Activated CD4-positive, alpha-beta memory T cell treated with anti-CD3 and anti-CD28 coated beads for 36 hours (primary cell): ENCODE results near the gene DGKE. TPM values are rescaled to one million over a fixed set of nuclear protein-coding genes. Genes with fewer than 3 reads are reported as not detected.

Experiments used
- CTCF ChIA-PET: fragments of 350-600 bp; sonication (Branson Sonifier 250); formaldehyde crosslinking; loops from one replicate; lab custom pipeline; 2021; ENCODE audit warnings: antibody characterized with exemption, inconsistent platforms; lab: Charles Lee
- POLR2A ChIA-PET: fragments of 350-600 bp; sonication (Branson Sonifier 250); formaldehyde crosslinking; loops from one replicate; lab custom pipeline; 2021; ENCODE audit warnings: antibody characterized with exemption; lab: Charles Lee
- DNase-seq: peaks from one replicate; pipeline ENCODE4 v3.0.0-alpha.2; 2020
- H3K27ac Mint-ChIP-seq: one replicate; pipeline ENCODE4 v1.8.0; 2021; ENCODE audit warnings: mixed read lengths
- H3K27me3 Mint-ChIP-seq: one replicate; pipeline ENCODE4 v1.8.0; 2021; ENCODE audit warnings: mixed read lengths
- H3K36me3 Mint-ChIP-seq: one replicate; pipeline ENCODE4 v1.8.0; 2021; ENCODE audit warnings: mixed read lengths
- H3K4me1 Mint-ChIP-seq: one replicate; pipeline ENCODE4 v1.8.0; 2021; ENCODE audit warnings: low read depth, mixed read lengths
- H3K4me3 Mint-ChIP-seq: one replicate; pipeline ENCODE4 v1.8.0; 2021; ENCODE audit warnings: mild to moderate bottlenecking, mixed read lengths
- H3K9me3 Mint-ChIP-seq: one replicate; pipeline ENCODE4 v1.8.0; 2021; ENCODE audit warnings: mixed read lengths
- intact Hi-C: fragments of 100-400 bp; cut with micrococcal nuclease; formaldehyde crosslinking; loops from one replicate; pipeline ENCODE4 v1.15.1; 2023
- total RNA-seq, 2 experiments: library from RNA; stranded (reverse); gene quantifications; one replicate each; pipeline ENCODE4 v1.2.3, GENCODE V29; 2021

DGKE gene
- total RNA-seq, 2 experiments from 2014 or later: 23.3 to 25.6 TPM

- CTCF ChIA-PET: interaction anchor here (0.9 kb wide), 1 partner anchor 31 kb away, joined by 3 read pairs; no protein-coding TSS in a partner anchor
- POLR2A ChIA-PET: no interaction called here
- no peak for DNase-seq
- Mint-ChIP-seq H3K36me3 (peaks cover 40% of the 10 kb centered on the region), H3K4me3 (no peak overlapping the region), H3K27me3 (no peaks in the 10 kb centered on the region), H3K9me3 (no peaks in the 10 kb centered on the region), H3K4me1 (no peaks in the 10 kb centered on the region), H3K27ac (no peak overlapping the region)
- intact Hi-C loops: no loop called here
Observed at GRCh38 chr17:56850591-56850990, 16.6 kb downstream of the DGKE start.

GRCh38 chr17:56851008-56851407 is 17.1 kb downstream of the DGKE start:
- intact Hi-C loops: no loop called here
- no peak for DNase-seq
- no peaks in the 10 kb centered on the region for H3K4me1 Mint-ChIP-seq
- no peaks in the 10 kb centered on the region for H3K27me3 Mint-ChIP-seq
- ChIA-PET CTCF (interaction anchor here (0.9 kb wide), 1 partner anchor 31 kb away, joined by 3 read pairs; no protein-coding TSS in a partner anchor), POLR2A (no interaction called here)
- no peak overlapping the region for H3K27ac Mint-ChIP-seq
- H3K4me3 Mint-ChIP-seq: no peak overlapping the region
- peaks cover 41% of the 10 kb centered on the region for H3K36me3 Mint-ChIP-seq
- H3K9me3 Mint-ChIP-seq: no peaks in the 10 kb centered on the region

GRCh38 chr17:56861899-56862298 is 27.9 kb downstream of the DGKE start:
- intact Hi-C loops: no loop called here
- ChIA-PET POLR2A (interaction anchor here (0.5 kb wide), 1 partner anchor 93 kb away, joined by 3 read pairs; no protein-coding TSS in a partner anchor), CTCF (no interaction called here)
- Mint-ChIP-seq H3K36me3 (peaks cover 28% of the 10 kb centered on the region), H3K9me3 (no peaks in the 10 kb centered on the region), H3K4me1 (no peaks in the 10 kb centered on the region), H3K4me3 (no peak overlapping the region), H3K27ac (no peak overlapping the region), H3K27me3 (no peaks in the 10 kb centered on the region)
- no peak for DNase-seq

GRCh38 chr17:56863974-56864373 is 30.0 kb downstream of the DGKE start:
- intact Hi-C loops: no loop called here
- Mint-ChIP-seq H3K9me3 (no peaks in the 10 kb centered on the region), H3K36me3 (peaks cover 22% of the 10 kb centered on the region), H3K27ac (no peak overlapping the region), H3K27me3 (no peaks in the 10 kb centered on the region), H3K4me3 (no peak overlapping the region), H3K4me1 (no peaks in the 10 kb centered on the region)
- DNase-seq: no peak
- POLR2A ChIA-PET: no interaction called here
- CTCF ChIA-PET: interaction anchor here (3.3 kb wide), 1 partner anchor 45 kb away, joined by 8 read pairs; no protein-coding TSS in a partner anchor

GRCh38 chr17:56866076-56866475 is 32.1 kb downstream of the DGKE start:
- no peaks in the 10 kb centered on the region for H3K9me3 Mint-ChIP-seq
- CTCF ChIA-PET: interaction anchor here (1.3 to 3.3 kb wide), 2 partner anchors 47 to 73 kb away, joined by 3 to 8 read pairs; no protein-coding TSS in a partner anchor
- POLR2A ChIA-PET: no interaction called here
- no peak overlapping the region for H3K27ac Mint-ChIP-seq
- H3K36me3 Mint-ChIP-seq: peaks cover 22% of the 10 kb centered on the region
- no peak for DNase-seq
- H3K4me3 Mint-ChIP-seq: no peak overlapping the region
- intact Hi-C loops: no loop called here
- H3K27me3 Mint-ChIP-seq: no peaks in the 10 kb centered on the region
- H3K4me1 Mint-ChIP-seq: peaks cover 9% of the 10 kb centered on the region

GRCh38 chr17:56866496-56866895 is 32.5 kb downstream of the DGKE start:
- no peak for DNase-seq
- POLR2A ChIA-PET: no interaction called here
- Mint-ChIP-seq H3K27ac (no peak overlapping the region), H3K4me1 (peaks cover 9% of the 10 kb centered on the region), H3K4me3 (no peak overlapping the region), H3K9me3 (no peaks in the 10 kb centered on the region), H3K36me3 (peaks cover 22% of the 10 kb centered on the region), H3K27me3 (no peaks in the 10 kb centered on the region)
- intact Hi-C loops: no loop called here
- CTCF ChIA-PET: interaction anchor here (1.3 kb wide), 1 partner anchor 73 kb away, joined by 3 read pairs; no protein-coding TSS in a partner anchor

GRCh38 chr17:56867948-56868376 is 34.0 kb downstream of the DGKE start:
- ChIA-PET CTCF (no interaction called here), POLR2A (no interaction called here)
- no peaks in the 10 kb centered on the region for H3K27me3 Mint-ChIP-seq
- H3K27ac Mint-ChIP-seq: peak overlapping the region; percentile 28
- peaks cover 9% of the 10 kb centered on the region for H3K4me1 Mint-ChIP-seq
- no peak for DNase-seq
- intact Hi-C loops: no loop called here
- peaks cover 15% of the 10 kb centered on the region for H3K36me3 Mint-ChIP-seq
- no peak overlapping the region for H3K4me3 Mint-ChIP-seq
- no peaks in the 10 kb centered on the region for H3K9me3 Mint-ChIP-seq

- intact Hi-C loops: no loop called here
- Mint-ChIP-seq H3K4me3 (no peak overlapping the region), H3K9me3 (no peaks in the 10 kb centered on the region), H3K36me3 (peaks cover 12% of the 10 kb centered on the region), H3K27me3 (peaks cover under 1% of the 10 kb centered on the region), H3K4me1 (peaks cover 9% of the 10 kb centered on the region), H3K27ac (no peak overlapping the region)
- no peak for DNase-seq
- ChIA-PET POLR2A (no interaction called here), CTCF (no interaction called here)
Observed at GRCh38 chr17:56868716-56869115, 34.8 kb downstream of the DGKE start.

GRCh38 chr17:56870081-56870651 is 36.2 kb downstream of the DGKE start:
- POLR2A ChIA-PET: interaction anchor here (0.6 to 1.3 kb wide), 3 partner anchors 35 to 91 kb away, joined by 3 read pairs; partner anchors contain the start of gene COIL
- CTCF ChIA-PET: interaction anchor here (0.6 to 2.8 kb wide), 4 partner anchors 13 to 69 kb away, joined by 3 to 11 read pairs (median 4); no protein-coding TSS in a partner anchor
- Mint-ChIP-seq H3K9me3 (no peaks in the 10 kb centered on the region), H3K4me1 (peaks cover 9% of the 10 kb centered on the region), H3K36me3 (peaks cover 8% of the 10 kb centered on the region), H3K27me3 (peaks cover 3% of the 10 kb centered on the region), H3K4me3 (no peak overlapping the region), H3K27ac (peak overlapping the region; percentile 64)
- DNase-seq: peak; percentile 45
- intact Hi-C loops: no loop called here

GRCh38 chr17:56876766-56877179 is 42.8 kb downstream of the DGKE start:
- no peaks in the 10 kb centered on the region for H3K4me1 Mint-ChIP-seq
- no peak overlapping the region for H3K27ac Mint-ChIP-seq
- intact Hi-C loops: no loop called here
- ChIA-PET POLR2A (no interaction called here), CTCF (interaction anchor here (1.1 kb wide), 1 partner anchor 57 kb away, joined by 3 read pairs; no protein-coding TSS in a partner anchor)
- H3K9me3 Mint-ChIP-seq: no peaks in the 10 kb centered on the region
- peaks cover 3% of the 10 kb centered on the region for H3K27me3 Mint-ChIP-seq
- DNase-seq: no peak
- no peaks in the 10 kb centered on the region for H3K36me3 Mint-ChIP-seq
- H3K4me3 Mint-ChIP-seq: no peak overlapping the region

- no peak overlapping the region for H3K27ac Mint-ChIP-seq
- H3K4me1 Mint-ChIP-seq: no peaks in the 10 kb centered on the region
- H3K4me3 Mint-ChIP-seq: no peak overlapping the region
- POLR2A ChIA-PET: interaction anchor here (0.6 to 0.8 kb wide), 2 partner anchors 35 to 337 kb away, joined by 3 read pairs; partner anchors contain the start of gene TRIM25
- intact Hi-C loops: no loop called here
- no peaks in the 10 kb centered on the region for H3K9me3 Mint-ChIP-seq
- H3K36me3 Mint-ChIP-seq: no peaks in the 10 kb centered on the region
- CTCF ChIA-PET: interaction anchor here (1.9 kb wide), 1 partner anchor 11 kb away, joined by 5 read pairs; no protein-coding TSS in a partner anchor
- no peak for DNase-seq
- H3K27me3 Mint-ChIP-seq: peaks cover 2% of the 10 kb centered on the region
Observed at GRCh38 chr17:56879280-56879679, 45.3 kb downstream of the DGKE start.

GRCh38 chr17:56880133-56880532 is 46.2 kb downstream of the DGKE start:
- H3K9me3 Mint-ChIP-seq: no peaks in the 10 kb centered on the region
- ChIA-PET POLR2A (interaction anchor here (0.8 kb wide), 1 partner anchor 34 kb away, joined by 3 read pairs; the partner anchor contains the start of gene TRIM25), CTCF (interaction anchor here (1.9 kb wide), 1 partner anchor 10 kb away, joined by 5 read pairs; no protein-coding TSS in a partner anchor)
- H3K27me3 Mint-ChIP-seq: no peaks in the 10 kb centered on the region
- H3K4me3 Mint-ChIP-seq: no peak overlapping the region
- DNase-seq: no peak
- H3K4me1 Mint-ChIP-seq: no peaks in the 10 kb centered on the region
- H3K27ac Mint-ChIP-seq: no peak overlapping the region
- intact Hi-C loops: no loop called here
- no peaks in the 10 kb centered on the region for H3K36me3 Mint-ChIP-seq
